Stimulated activated CD4-positive, alpha-beta T cell treated with anti-CD3 and anti-CD28 coated beads, Interleukin-1b, Interleukin-23, amount 100 ng/mL, for 4 hours (primary cell): Measurements from ENCODE around the gene LCN12.

Experiments
- DNase-seq, 2 donors: peaks; one replicate each; pipeline ENCODE4 v3.0.0-alpha.2; 2020; ENCODE audit warnings: low read depth in 2 of 2

Gene LCN12

DNA sequence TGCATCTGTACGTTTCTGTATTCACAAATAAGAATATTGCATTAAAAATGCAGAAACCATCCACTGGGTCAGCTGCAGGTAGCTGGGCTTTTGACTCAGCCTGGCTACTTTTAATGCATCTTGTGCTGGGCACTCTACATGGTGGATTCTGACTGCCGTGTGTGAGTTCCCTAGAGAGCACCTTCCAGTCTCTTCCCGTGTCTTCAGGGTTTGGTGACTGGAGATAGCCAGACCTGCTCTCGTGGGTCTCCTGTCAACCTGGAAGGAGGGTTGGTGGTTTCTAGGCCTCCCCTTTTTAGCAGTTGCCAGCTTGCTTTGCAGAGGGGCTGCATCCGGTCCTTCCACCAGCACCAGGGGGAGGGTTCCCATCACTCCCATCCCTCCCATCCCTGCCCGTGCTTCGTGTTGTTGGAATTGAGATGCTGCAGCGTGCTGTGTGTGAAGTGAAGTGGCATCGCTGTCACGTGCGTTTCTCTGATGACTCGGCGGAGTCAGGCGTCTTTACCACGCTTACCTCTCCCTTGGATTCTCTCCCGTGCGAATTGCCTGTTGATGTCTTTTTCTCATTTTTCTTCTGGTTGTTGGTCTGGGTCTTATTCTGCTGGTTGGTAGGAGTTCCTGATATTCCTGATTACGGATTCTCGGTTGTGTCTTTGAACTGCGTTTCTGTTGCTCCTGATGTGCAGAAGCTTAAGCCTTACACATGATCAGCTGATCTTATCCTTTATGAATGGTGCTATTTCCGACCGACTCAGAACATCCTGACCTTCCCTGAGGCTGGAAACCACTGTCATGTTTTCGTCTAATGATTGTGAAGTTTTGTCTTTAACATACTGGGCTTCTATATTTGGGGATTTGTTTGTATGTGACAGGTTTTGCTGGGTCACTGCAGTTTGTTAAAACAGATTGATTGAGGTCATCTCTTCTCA lies 24.5 kb upstream of the LCN12 start:
- DNase-seq: no peak

DNA sequence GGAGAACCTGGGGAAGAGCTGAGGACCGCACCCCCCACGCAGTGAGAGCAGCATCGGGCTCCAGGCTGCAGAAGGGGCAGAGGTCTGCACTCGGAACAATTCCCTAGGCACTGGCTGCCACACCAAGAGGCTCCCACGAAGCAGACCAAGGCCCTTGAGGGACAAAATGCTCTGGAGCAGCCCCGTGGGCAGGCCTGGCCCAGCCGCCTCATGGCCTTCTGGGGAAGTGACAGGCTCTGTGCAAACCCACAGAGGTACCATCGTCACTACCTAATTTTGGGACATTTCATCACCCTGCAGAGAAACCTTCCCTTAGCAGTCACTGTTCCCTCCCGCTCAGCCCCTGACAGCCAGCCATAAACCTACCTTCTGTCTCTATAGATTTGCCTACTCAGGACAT lies 23.5 kb upstream of the LCN12 start:
- DNase-seq: no peak

DNA sequence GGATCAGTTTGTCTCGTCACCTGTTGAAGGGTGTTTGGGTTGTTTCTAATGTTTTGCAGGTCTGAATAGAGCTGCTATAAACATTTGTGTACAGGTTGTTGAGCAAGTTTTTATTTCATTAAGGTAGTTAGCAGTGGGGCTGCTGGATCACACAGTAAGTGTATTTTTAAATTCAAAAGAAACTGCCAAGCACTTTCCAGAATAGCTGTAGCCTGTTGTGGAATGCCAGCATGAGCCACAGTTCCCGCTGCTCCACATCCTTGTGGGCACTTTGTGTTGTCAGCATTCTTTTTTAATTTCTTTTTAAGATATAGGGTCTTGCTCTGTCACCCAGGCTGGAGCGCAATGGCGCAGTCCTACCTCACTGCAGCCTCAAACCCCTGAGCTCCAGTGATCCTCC lies 22.1 kb upstream of the LCN12 start:
- no peak for DNase-seq

- DNase-seq: no peak
These were observed 20.4 kb upstream of the LCN12 start for GRCh38 chr9:136931611-136932130.

- no peak for DNase-seq
These were observed 17.8 kb upstream of the LCN12 start for GRCh38 chr9:136934277-136934676.

GRCh38 chr9:136935651-136936050 lies 16.4 kb upstream of the LCN12 start:
- no peak for DNase-seq

- no peak for DNase-seq
These were observed 15.4 kb upstream of the LCN12 start for GRCh38 chr9:136936645-136937170.

DNA sequence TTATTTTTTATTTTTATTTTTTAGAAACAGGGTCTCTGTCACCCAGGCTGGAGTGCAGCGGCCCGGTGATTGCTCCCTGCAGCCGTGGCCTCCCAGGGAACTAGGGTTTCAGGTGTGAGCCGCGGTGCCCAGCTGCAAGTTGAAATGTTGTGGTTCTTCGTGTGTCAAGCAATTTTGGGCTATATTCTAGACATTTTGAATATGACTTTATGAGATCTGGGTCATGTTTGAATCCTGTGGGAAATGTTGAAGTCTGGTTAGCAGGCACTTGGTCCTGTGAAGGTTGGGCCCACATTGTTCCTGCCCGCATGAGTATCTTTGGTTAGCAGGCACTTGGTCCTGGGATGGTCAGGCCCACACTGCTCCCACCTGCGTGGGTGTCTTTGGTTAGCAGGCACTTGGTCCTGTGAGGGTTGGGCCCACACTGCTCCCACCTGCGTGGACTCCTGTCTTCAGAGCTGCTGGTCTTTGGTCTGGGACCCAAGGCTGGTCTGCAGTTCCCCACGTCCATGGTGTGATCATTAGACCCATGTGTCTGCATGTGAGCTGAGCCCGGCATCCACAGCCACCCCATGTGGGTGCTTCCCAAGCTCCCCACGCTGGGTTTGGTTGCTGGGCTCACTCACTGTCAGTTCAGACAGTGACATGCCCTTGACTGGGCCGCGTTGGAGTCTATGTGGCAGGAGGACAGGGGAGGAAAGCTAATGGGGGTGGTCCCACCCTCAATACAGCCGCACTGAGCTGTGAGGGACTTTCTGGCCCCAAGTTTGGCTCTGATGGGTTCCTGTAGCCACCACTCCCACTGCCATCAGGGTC lies 14.7 kb upstream of the LCN12 start:
- no peak for DNase-seq

DNA sequence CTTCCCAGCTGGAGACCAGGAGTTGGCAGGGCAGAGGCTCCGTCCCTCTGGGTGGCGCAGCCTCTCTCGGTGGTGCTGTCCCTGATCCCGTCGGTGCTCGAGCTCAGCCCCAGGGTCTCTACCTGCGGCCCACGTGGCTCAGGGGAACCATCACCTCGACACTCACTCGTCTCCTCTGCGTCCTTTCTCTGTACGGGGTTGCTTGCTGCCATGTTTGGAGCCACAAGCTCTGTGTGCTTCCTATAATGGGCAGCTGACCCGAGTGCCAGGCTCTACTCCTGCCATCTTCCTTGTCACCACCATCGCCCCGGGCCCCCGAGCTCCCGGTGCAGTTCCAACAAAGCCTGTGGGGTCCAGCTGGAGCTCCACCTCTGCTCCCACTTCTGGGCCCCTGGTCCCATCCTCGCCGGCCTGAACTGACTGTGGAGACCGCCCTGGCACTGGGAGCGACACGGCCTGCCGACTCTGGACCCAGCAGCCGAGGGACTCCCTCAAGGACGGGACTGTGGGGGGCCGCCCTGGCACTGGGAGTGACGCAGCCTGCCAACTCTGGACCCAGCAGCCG lies 12.6 kb upstream of the LCN12 start:
- DNase-seq: no peak

DNA sequence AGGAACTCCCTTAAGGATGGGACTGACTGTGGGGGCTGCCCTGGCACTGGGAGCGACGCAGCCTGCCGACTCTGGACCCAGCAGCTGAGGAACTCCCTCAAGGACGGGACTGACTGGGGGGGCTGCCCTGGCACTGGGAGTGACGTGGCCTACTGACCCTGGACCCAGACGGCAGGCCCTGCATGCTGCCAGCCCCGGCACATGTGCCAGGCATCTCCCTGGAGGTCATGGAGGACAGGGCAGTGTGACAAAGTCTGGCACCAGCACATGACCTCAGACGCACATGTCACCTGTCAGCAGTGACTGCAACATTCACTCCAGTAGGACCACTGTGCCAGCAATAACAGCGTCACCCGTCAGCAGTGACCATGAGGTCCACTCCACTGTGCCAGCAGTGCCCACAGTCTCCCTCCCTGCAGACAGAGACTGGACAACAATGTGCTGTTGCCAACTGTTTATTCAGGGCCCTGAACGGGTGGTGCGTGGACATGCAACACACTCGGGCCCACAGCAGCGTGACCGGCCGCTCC lies 12.0 kb upstream of the LCN12 start:
- no peak for DNase-seq

DNA sequence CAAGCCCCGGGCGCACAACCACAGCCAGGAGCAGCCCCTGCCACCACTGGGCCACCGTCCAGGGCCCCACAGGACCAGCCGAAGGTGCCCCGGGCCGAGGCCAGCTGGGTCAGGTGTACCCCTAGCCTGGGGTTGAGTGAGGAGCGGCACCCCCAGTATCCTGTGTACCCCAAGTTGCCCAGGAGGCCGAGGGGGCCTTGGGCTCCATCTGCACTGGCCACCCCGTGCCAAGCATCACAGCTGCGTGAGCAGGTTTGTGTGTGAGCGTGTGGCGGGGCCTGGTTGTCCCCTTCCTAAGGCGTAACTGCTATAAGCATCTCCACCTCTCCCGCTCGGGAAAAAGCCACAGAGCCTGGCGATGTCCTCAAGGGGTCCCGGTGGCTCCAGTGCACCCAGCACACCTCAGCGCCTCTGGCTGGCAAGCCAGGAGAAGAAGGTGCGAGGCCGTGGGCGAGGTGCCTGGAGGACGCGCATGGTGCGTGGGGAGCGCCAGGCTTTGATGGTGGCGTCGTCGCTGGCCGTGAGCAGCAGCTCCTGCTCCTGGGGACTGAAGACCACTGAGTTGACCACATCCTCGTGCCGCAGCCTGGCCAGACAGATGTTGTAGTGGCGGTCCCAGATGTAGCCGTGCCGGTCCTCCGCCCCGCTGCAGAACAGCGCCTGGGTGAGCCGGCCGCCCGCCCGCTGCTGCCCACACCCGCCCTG lies 11.4 kb upstream of the LCN12 start:
- no peak for DNase-seq

DNA sequence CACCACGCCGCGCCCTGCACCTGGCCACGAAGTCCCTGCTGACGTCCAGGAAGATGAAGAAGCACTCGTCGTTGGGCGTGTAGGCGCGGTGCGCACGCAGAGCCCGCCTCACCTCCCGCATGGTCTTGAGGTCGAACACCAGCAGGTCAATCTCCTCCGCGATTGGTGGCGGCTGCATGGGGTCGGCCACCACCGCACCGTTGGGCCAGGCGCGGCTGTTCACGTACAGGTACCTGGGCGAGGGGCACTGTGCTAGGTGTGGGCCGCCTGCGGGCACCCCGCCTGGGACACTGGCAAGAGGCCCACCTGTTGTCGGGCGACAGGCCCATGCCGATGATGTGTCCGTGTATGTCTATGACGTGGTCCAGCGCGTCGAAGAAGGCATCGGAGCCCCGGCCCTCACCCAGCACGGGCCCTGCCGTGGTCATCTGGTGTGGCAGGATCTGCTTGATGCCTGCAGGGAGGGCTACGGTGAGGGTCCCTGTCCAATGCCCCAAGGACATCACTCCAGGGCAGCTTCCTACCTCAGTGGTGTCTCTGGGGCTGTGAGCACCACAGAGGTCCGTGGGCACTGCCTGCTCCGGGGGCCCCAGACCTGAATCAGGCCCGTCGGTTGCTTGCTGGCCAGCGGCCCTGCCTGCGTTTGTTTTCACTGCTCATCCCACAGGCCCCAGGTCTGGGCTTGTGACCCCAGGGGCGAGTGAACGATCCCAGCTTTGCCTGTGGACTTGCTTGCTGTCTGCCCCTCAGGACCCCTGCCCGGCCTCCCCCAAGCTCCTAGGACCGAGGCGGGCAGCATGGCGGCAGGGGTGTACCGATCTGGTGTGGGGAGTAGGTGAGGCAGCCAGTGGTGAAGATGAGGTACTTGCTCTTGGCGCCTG lies 10.6 kb upstream of the LCN12 start:
- DNase-seq: no peak

DNA sequence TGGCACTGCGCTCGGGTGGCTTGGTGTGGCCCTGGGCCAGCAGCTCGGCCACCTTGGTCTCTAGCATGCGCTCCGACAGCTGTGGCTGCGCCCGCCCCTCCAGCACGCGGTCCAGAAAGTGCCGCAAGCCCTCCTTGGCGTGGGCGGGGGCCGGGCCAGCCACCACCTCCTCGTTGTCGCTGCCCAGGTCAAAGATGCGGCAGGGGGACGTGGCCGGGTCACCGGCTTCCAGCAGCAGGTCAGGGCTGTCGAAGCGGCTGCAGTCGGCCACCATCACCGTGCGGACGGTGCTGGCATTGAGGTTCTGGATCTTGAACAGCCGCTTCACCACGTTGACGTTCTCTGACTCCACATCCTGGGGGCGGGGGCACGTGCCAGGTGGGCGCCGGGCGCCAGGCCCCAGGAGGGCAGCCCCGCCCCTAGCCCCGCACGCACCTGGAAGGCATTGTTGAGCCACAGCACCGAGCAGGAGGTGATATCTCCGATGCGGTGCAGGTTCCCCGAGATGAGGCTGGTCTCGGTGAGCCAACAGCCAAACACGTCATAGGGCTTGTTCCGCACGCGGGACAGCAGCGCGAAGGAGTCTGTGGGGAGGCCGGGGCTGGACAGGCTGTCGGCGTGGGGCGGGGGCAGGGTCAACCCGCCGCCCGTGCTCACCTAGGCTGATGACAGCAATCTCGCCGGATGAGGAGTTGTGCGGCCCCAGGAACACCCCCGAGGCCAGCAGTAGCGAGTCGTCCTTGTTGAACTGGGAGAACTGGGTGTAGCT lies 9.8 kb upstream of the LCN12 start:
- no peak for DNase-seq

DNA sequence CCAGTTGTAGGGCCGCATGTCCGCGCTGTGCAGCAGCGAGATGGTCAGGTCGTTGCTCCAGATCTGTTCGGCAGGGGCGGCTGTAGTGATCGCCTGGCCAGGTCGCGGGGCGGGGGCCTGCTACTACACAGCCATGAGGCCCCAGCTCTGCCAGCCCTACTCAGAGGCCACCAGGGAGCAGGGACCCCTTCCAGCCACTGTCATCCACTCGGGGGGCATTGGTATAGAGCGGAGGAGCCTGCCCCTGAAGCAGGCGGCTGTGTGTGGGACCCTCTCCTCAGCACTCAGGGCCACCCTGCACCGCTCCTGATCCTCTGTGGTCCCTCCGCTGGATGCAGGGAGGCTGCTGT lies 9.2 kb upstream of the LCN12 start:
- DNase-seq: no peak

GRCh38 chr9:136943291-136944211 lies 8.5 kb upstream of the LCN12 start:
- peak in 1 of 2 donors; percentile 17 for DNase-seq

GRCh38 chr9:136944212-136944518 lies 7.9 kb upstream of the LCN12 start:
- DNase-seq: no peak

GRCh38 chr9:136944519-136945332 lies 7.3 kb upstream of the LCN12 start, which contains the start of the genes C8G and FBXW5:
TSS of gene C8G (plus strand) at chr9:136945243. CDS start at chr9:136945321, 78 bp downstream.
TSS of gene FBXW5 (minus strand) at chr9:136944738. CDS start at chr9:136944083, 655 bp downstream.
- peak; percentile 93 to 94 for DNase-seq
